HG02973 (cell line): ENCODE data around the gene ATP2B1.

Experiments
- ATAC-seq: cut with Tn5 transposase; IDR thresholded peaks from one replicate; pipeline ENCODE4 v1.9.1; 2021; ENCODE audit warnings: moderate library complexity; ENCODE audit not compliant: unreplicated experiment

Gene ATP2B1

GRCh38 chr12:89662623-89663022 is 46.0 kb downstream of the ATP2B1 start:
- no peak for ATAC-seq

GRCh38 chr12:89661706-89662330 is 46.8 kb downstream of the ATP2B1 start:
- no peak for ATAC-seq

DNA sequence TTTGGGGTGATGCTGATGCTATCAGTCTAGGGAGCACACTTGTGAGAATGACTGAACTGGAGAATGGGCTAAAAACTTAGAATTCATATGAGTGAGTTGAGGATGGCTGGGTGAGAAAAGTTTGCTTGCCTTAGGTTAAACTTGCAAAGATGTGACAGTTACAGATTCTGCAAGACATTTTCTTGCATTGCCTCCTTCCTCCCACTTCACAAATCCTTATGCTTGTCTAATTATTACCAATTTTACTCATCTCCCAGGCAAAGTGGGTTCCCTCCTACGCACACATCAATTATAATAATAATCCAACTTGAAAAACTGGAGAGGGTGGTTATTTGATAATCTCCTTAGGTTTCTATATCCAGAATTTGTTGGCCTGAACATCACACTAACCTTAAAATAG is 50.9 kb downstream of the ATP2B1 start:
- no peak for ATAC-seq

GRCh38 chr12:89657066-89657465 is 51.6 kb downstream of the ATP2B1 start:
- no peak for ATAC-seq

DNA sequence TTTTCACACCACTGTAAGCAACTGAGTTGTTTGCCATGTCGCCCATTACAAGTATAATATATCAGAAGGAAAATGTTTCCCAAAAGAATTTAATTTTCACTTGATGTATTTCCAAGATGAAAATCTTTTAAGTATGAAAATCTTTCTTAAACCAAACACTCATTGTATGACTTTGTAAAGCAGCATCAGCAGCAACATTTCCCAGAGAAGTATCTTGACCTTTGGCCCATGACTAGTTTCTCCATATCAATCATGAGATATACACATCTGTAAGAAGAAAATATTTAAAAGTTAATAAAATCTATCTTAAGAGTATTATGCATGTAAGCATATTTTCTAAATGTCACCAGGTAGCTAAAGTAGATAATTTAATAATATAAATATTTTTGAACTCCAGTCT is 52.8 kb downstream of the ATP2B1 start:
- ATAC-seq, result no peak

DNA sequence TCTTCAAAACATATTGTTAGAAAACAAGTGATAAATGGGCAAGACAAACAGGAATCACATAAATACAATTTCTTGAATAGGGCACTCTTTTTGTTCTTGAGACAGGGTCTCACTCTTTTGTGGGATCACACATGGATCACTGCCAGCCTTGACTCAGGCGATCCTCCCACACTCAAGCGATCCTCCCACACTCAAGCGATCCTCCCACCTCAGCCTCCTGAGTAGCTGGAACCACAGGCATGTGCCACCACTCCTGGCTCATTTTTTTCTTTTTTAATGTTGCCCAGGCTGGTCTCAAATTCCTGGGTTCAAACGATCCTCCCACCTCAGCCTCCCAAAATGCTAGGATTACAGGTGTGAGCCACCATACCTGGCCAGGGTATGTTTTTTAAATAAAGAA is 57.4 kb downstream of the ATP2B1 start:
- ATAC-seq, result no peak

DNA sequence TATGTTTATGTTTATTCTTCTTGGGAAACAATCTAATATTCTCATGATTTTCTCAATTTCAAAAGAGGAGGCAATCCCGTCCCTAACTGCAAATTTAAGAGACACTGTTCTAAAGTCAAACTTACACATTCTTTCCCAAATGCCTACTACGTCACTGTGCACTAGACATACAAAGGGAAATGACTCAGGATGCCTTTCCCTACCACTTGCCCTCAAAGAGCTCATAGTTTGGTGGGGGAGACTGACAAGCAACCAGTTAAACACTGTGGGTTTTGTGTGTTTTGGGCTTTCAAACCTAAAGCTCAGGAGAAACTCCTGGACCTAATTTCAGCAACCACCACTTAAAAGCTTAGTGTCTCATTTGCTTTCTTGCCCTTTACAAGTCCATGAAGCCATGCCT is 58.4 kb downstream of the ATP2B1 start:
- ATAC-seq, result no peak

GRCh38 chr12:89649820-89650219 is 58.8 kb downstream of the ATP2B1 start:
- ATAC-seq, result no peak

GRCh38 chr12:89649139-89649538 is 59.5 kb downstream of the ATP2B1 start:
- ATAC-seq, result no peak

DNA sequence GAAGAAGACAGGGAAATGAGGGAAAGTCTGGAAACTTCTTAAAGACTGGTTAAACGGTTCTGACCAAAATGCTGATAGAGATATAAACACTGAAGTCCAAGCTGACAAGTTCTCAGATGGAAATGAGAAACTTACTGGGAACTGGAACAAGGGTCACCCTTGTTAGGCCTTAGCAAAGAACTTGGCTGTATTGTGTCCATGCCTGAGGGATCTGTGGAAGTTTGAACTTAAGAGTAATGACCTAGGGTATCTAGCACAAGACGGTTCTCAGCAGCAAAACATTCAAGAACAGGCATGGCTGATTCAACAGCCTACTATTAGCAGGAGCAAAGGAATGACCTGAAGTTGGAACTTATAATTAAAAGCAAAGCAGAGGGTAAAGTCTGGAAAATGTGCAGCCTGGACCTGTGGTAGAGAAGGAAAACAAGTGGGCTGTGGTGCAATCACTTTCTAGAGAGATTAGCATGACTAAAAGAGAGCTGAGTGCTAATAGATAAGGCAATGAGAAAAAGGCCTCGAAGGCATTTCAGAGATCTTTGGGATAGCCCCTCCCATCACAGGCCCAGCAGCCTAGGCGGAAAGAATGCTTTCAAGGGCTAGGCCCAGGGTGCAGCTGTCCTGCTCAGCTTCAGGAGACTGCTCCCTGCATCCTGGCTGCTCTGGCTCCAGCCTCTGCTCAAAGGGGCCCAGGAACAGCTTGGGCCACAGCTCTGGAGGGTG is 60.3 kb downstream of the ATP2B1 start:
- no peak for ATAC-seq

DNA sequence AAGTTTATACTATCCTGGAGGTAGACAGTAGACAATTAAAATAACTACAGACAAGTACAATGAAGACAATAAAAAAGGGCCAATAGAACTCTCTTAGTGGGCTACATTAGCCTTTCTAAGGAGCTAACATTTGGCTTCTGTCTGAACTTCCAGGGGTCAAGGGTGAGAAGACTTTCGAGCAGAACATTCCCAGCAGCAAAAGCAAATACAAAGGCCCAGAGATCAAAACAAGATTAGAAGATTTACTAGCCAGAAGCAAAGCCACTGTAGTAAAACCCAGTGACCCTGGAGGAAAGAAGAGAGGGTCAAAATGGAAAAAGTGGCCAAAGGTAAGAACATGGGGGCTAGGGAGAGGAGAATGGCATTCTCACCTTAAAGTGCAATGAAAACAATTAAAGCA is 63.2 kb downstream of the ATP2B1 start:
- ATAC-seq, result no peak

- no peak for ATAC-seq
Measured at GRCh38 chr12:89642959-89643358, 65.7 kb downstream of the ATP2B1 start.

GRCh38 chr12:89636776-89637160 is 71.9 kb downstream of the ATP2B1 start:
- ATAC-seq, result no peak

DNA sequence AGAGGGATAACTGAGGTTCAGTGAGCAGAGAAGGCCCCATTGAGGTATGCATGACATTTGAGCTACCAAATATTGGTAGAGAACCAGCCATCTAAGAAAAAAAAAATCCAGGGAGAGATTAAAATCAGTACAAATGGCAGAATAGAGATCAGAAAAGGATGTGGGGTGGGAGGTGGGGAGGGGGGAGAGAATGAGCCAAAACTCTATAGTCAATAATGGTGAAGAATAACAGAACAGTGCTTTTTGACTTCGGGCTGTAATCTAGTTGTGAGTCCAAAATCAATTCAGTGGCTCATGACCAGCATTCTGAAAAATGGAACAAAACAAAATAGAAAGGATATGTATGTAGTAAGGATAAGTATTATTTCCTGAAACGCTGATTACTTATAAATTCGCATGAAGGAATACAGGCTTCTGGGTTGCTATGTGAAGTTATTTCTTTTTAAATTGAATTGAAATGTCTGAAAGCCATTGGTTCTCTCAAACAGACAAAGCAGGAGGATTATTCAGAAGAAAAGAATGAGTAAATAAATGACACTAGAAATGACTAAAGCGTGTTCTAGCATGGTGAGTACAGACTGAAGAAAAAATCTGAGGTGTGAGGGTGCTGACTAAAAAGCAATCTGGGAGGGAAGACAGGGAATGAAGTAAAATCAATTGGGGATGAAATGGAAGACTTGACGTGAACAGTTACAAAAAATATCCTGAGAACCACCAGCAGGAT is 72.4 kb downstream of the ATP2B1 start:
- no peak for ATAC-seq

GRCh38 chr12:89634508-89634907 is 74.1 kb downstream of the ATP2B1 start:
- ATAC-seq, result no peak

DNA sequence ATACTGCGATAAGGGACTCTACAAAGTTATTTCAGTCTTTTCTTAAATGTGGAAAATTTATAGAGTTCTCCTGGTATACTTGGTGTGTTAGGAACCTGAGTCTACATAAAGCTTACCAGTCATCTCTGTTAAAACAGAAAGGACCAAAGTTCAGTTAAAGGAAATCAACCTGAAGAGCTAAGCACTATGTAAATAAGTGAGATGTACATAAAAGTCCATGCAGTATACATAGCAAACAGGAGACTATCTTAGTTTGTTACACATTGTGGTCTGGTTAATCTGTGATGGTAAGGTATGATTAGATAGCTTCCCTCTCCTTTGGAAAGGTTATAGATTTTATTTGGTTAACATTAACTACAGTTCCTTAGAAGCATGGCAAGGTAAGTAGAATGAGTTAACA is 75.9 kb downstream of the ATP2B1 start:
- no peak for ATAC-seq

DNA sequence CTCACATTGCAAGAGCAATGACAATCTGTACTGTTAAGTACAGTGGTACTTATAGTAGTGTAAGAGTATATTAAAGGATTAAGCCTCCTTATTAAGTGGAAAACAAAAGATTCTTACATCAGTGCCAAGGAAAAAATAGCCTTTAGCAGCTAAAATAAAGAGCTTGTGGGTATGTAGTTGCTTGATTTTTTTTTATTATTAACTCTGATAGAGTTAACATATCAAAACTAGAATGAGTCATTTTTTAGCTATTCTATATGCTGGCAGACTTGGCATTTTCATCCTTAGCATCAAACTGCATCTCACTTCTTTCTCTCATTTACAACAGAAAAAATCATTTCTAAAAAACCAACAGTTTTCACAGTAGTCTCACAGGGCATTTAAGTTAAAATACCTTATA is 86.5 kb downstream of the ATP2B1 start:
- no peak for ATAC-seq

- no peak for ATAC-seq
Measured at GRCh38 chr12:89621521-89621920, 87.1 kb downstream of the ATP2B1 start.

DNA sequence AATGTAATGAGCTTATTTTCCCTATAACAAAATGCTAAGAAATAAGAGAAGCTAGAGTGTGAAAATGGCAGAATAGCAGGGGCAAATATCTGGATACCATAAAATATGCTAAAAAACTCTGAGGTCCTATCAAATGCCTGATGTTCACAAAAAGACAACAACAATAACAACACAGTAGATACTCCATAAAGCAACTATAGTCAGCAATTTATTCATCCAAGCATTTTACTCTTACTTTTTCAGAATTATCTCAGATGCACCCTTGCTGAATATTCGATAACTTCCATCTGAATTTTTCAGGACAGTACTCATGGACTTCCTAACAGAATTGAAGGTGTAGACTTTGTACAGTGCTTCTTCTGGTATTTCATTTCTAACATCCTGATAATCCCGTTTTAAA is 88.9 kb downstream of the ATP2B1 start:
- no peak for ATAC-seq

- ATAC-seq, result no peak
Measured at GRCh38 chr12:89618113-89618862, 90.3 kb downstream of the ATP2B1 start.

DNA sequence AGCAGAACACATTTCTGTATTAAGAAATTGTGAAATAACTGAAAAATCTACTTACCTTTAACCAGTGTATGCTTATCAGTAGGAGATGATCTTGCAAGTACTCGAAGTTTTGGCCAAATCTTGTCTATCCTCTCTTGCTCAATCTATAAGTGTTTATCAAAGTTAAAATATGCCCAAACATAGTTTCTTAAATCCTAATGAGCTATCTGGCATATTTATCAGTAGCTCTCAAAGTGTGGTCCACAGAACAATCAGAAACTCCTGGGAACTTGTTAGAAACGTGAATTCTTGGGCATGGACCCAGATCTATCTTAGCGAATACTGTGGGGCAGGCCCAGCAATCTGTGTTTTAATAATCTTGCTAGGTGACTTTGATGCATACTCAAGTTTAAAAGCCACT is 98.3 kb downstream of the ATP2B1 start:
- ATAC-seq, result no peak

DNA sequence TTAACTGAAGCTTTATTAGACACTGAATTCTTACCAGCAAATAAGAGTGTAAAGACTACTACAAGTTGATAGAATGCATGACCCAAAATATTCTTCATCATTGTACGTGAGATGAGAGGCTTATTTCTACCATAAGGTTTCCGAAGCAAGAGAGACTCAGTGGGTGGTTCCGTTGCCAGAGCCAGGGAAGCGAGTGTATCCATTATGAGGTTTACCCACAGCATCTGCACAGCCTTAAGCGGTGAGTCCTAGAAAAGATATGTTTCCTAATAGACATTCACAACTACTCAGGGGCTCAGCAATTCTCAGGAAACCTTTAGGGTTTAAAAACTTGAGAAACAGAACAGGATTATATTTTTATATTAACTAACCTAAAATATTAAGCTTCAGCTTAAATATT is 105.0 kb downstream of the ATP2B1 start:
- ATAC-seq, result no peak
